GM21381 (cell line): ENCODE results near the gene CDH4.
"Not testable (repeated sequence)": the region's sequence is repeated elsewhere in the genome, so short reads cannot be mapped to it uniquely, and the experiment has no call there.

ENCODE experiments used
- ATAC-seq: cut with Tn5 transposase; IDR thresholded peaks from one replicate; pipeline ENCODE4 v1.9.1; 2021; ENCODE audit warnings: mild to moderate bottlenecking, moderate library complexity; ENCODE audit not compliant: unreplicated experiment

Gene CDH4

GRCh38 chr20:61450549-61450948 lies 198.5 kb downstream of the CDH4 start:
- ATAC-seq = no peak

- no peak for ATAC-seq
Measured at GRCh38 chr20:61451009-61451408, 198.9 kb downstream of the CDH4 start.

GRCh38 chr20:61451953-61452352 lies 199.9 kb downstream of the CDH4 start:
- no peak for ATAC-seq

- no peak for ATAC-seq
Measured at GRCh38 chr20:61453219-61453618, 201.2 kb downstream of the CDH4 start.

- not testable (repeated sequence) for ATAC-seq
Measured at GRCh38 chr20:61453623-61454022, 201.6 kb downstream of the CDH4 start.

GRCh38 chr20:61454053-61454452 lies 202.0 kb downstream of the CDH4 start:
- no peak for ATAC-seq

- no peak for ATAC-seq
Measured at GRCh38 chr20:61455508-61456215, 203.6 kb downstream of the CDH4 start.

- no peak for ATAC-seq
Measured at GRCh38 chr20:61457725-61458124, 205.7 kb downstream of the CDH4 start.

GRCh38 chr20:61458146-61458746 lies 206.2 kb downstream of the CDH4 start:
- no peak for ATAC-seq

- ATAC-seq = no peak
Measured at GRCh38 chr20:61459266-61459665, 207.2 kb downstream of the CDH4 start.

GRCh38 chr20:61459705-61460104 lies 207.6 kb downstream of the CDH4 start:
- ATAC-seq = no peak

GRCh38 chr20:61460261-61461052 lies 208.4 kb downstream of the CDH4 start:
- no peak for ATAC-seq

GRCh38 chr20:61461461-61461860 lies 209.4 kb downstream of the CDH4 start:
- ATAC-seq = no peak

- ATAC-seq = no peak
Measured at GRCh38 chr20:61464307-61465303, 212.5 kb downstream of the CDH4 start.

- ATAC-seq = no peak
Measured at GRCh38 chr20:61475729-61476128, 223.7 kb downstream of the CDH4 start.

GRCh38 chr20:61476956-61477355 lies 224.9 kb downstream of the CDH4 start:
- no peak for ATAC-seq

- ATAC-seq = no peak
Measured at GRCh38 chr20:61477451-61477861, 225.4 kb downstream of the CDH4 start.

GRCh38 chr20:61478094-61478493 lies 226.0 kb downstream of the CDH4 start:
- no peak for ATAC-seq

GRCh38 chr20:61478611-61479305 lies 226.7 kb downstream of the CDH4 start:
- no peak for ATAC-seq

GRCh38 chr20:61479433-61479832 lies 227.4 kb downstream of the CDH4 start:
- ATAC-seq = not testable (repeated sequence)
